HepG2 (cell line): ENCODE measurements around the gene OGFOD3. TPM values are rescaled to one million over a fixed set of nuclear protein-coding genes. Genes with fewer than 3 reads are reported as not detected.
A peak's percentile ranks its signal among the peaks of the same experiment; 100 is the strongest.

Source experiments
- DZIP1 ChIP-seq: sonication (generic); formaldehyde crosslinking; IDR thresholded peaks from 2 replicates; pipeline ENCODE4 v1.5.0; 2020; ENCODE audit warnings: mild to moderate bottlenecking, missing genetic modification reagents
- MLLT10 ChIP-seq: sonication (generic); formaldehyde crosslinking; IDR thresholded peaks from 2 replicates; pipeline ENCODE4 v1.4.0; 2020; ENCODE audit warnings: missing genetic modification reagents
- RFXAP ChIP-seq: sonication (generic); formaldehyde crosslinking; IDR thresholded peaks from 2 replicates; pipeline ENCODE4 v1.4.0; 2020; ENCODE audit warnings: missing genetic modification reagents, borderline replicate concordance
- RNF219 ChIP-seq: sonication (generic); formaldehyde crosslinking; IDR thresholded peaks from 2 replicates; pipeline ENCODE4 v1.5.0; 2020; ENCODE audit warnings: mild to moderate bottlenecking, missing genetic modification reagents
- SIN3B ChIP-seq: fragments of 150-350 bp; IDR thresholded peaks from 2 replicates; pipeline ENCODE4 v1.6.1; 2014; ENCODE audit warnings: low read length
- SMARCE1 ChIP-seq: fragments of 450-650 bp; IDR thresholded peaks from 2 replicates; pipeline ENCODE4 v1.6.1; 2017; ENCODE audit warnings: borderline replicate concordance
- TCF7 ChIP-seq: sonication (generic); IDR thresholded peaks from 2 replicates; pipeline ENCODE4 v1.6.1; 2016; ENCODE audit warnings: antibody characterized with exemption, low read depth
- ZBTB38 ChIP-seq: sonication (generic); formaldehyde crosslinking; IDR thresholded peaks from 2 replicates; pipeline ENCODE4 v1.5.1; 2020; ENCODE audit warnings: mild to moderate bottlenecking, missing genetic modification reagents
- ZMYM4 ChIP-seq: sonication (generic); formaldehyde crosslinking; IDR thresholded peaks from 2 replicates; pipeline ENCODE4 v1.8.1; 2023; ENCODE audit warnings: mild to moderate bottlenecking, missing genetic modification reagents
- ZNF12 ChIP-seq: sonication (generic); formaldehyde crosslinking; IDR thresholded peaks from 2 replicates; pipeline ENCODE4 v1.5.0; 2020; ENCODE audit warnings: missing genetic modification reagents
- ZNF407 ChIP-seq: sonication (generic); formaldehyde crosslinking; IDR thresholded peaks from one replicate; pipeline ENCODE4 v1.5.1; 2020; ENCODE audit warnings: mild to moderate bottlenecking, missing genetic modification reagents; ENCODE audit errors: not compliant biosample characterization
- ZNF430 ChIP-seq: sonication (generic); formaldehyde crosslinking; IDR thresholded peaks from 2 replicates; pipeline ENCODE4 v1.9.0; 2021; ENCODE audit warnings: mild to moderate bottlenecking, missing genetic modification reagents
- ZNF589 ChIP-seq: sonication (generic); formaldehyde crosslinking; conservative IDR thresholded peaks from 2 replicates; pipeline ENCODE4 v1.8.0; 2022; ENCODE audit warnings: mild to moderate bottlenecking, moderate library complexity, missing genetic modification reagents
- ZNF703 ChIP-seq: sonication (generic); formaldehyde crosslinking; IDR thresholded peaks from 2 replicates; pipeline ENCODE4 v1.5.1; 2020; ENCODE audit warnings: missing genetic modification reagents, mild to moderate bottlenecking, moderate library complexity, borderline replicate concordance
- ZNF709 ChIP-seq: sonication (generic); formaldehyde crosslinking; IDR thresholded peaks from 2 replicates; pipeline ENCODE4 v1.5.0; 2020; ENCODE audit warnings: mild to moderate bottlenecking, missing genetic modification reagents
- ZSCAN22 ChIP-seq: sonication (generic); formaldehyde crosslinking; IDR thresholded peaks from 2 replicates; pipeline ENCODE4 v1.4.0; 2020; ENCODE audit warnings: mild to moderate bottlenecking, missing genetic modification reagents
- polyA plus RNA-seq, 8 experiments: library from polyadenylated mRNA; depleted of rRNA in 3 of 8; stranded (reverse) in 7 of 8; unstranded in 1 of 8; fragments of >200 nt; fragmentation: Illumina TruSeq in 4 of 8; extraction: Trizol in 4 of 8; gene quantifications; 2 replicates each; pipeline versions ENCODE4 v1.2.1 to v1.2.3, GENCODE V29; 2011 to 2016; ENCODE audit warnings: low read depth in 4 of 8, missing spikeins in 1 of 8, mixed read lengths in 1 of 8; ENCODE audit not compliant: insufficient read depth in 1 of 8
- total RNA-seq, 5 experiments: library from RNA; depleted of rRNA; stranded (reverse); fragments of >200 nt; fragmentation: Illumina TruSeq; extraction: Trizol; gene quantifications; 2 replicates each; pipeline ENCODE4 v1.2.3, GENCODE V29; 2016; ENCODE audit warnings: low read depth in 1 of 5

The OGFOD3 gene
- total and polyA plus RNA-seq, 2 of the 13 experiments (the other 11 are each of a cell fraction or from before 2014, with no cell fraction given): 40.0 to 42.1 TPM

GRCh38 chr17:82346342-82347300 lies 71.8 kb downstream of the OGFOD3 start (continued):
- TF ChIP-seq RNF219 (CRISPR knock-in tag) (peak; percentile 96; the same call in 1 of the 2 replicates), ZNF430 (CRISPR knock-in tag) (no peak; the same call in 1 of the 2 replicates), ZNF12 (CRISPR knock-in tag) (peak; percentile 87), ZNF709 (CRISPR knock-in tag) (no peak; the same call in 1 of the 2 replicates), SMARCE1 (no peak), ZSCAN22 (CRISPR knock-in tag) (no peak), SIN3B (no peak; the same call in 1 of the 2 replicates), RFXAP (CRISPR knock-in tag) (peak; percentile 85), ZNF703 (CRISPR knock-in tag) (no peak; the same call in 1 of the 2 replicates), ZBTB38 (CRISPR knock-in tag) (peak; percentile 94), ZMYM4 (CRISPR knock-in tag) (peak; percentile 78), DZIP1 (CRISPR knock-in tag) (no peak), TCF7 (peak; percentile 75), ZNF589 (CRISPR knock-in tag) (0 out of 2 replicates have a peak, but pooled peaks have one; percentile 81), MLLT10 (no peak), ZNF407 (CRISPR knock-in tag) (no peak)
